Nucleus accumbens (tissue), 56 donors: Measurements from ENCODE around the gene GRK4.

Source experiments
- DNase-seq, 56 donors: peaks; one replicate each; lab custom pipeline; 2025; lab: John Stamatoyannopoulos, UW

The GRK4 gene

DNA sequence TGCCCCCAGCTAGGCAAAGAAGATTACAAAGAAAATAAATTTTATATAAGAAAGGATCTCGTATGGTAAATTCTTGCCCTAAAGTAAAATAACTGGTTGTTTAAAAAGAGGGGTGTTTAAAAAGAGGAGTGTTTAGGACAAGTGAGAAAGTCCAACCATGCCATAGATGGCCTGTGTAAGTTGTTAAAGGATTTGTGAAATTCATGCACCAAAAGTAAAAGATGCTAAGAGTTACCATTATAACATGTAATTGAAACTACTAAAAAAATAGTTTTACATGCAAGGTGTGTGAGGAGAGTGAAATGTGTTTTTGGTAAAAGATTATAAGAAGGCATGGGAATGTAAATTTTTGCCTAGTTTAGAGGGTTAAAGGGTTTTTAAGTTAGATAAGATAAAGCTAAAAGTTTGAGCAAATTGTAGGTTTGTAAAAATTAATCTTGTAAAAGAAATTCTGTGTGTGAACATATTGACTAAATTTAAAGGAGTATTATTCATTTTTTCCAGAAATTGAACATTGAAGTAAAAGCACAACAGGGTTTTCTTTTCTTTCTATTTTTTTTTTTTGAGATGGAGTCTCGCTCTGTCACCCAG, 90.9 kb downstream of the GRK4 start:
- no peak for DNase-seq

DNA sequence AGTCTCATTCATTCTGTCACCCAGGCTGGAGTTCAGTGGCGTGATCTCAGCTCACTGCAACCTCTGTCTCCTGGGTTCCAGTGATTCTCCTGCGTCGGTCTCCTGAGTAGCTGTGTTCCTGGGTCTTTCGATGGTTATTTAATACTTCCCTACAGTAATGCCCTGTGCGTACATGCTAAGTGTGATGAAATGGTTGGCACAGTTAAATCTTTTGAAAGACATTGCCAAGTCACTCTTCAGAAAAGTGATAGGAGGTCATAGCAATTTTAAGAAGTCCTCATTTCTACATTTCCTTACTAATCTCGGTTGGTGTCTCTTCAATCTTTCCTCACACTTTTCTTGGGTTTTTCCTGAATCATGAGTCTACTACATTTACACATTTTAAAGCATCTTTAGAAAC, 96.6 kb downstream of the GRK4 start:
- no peak for DNase-seq

DNA sequence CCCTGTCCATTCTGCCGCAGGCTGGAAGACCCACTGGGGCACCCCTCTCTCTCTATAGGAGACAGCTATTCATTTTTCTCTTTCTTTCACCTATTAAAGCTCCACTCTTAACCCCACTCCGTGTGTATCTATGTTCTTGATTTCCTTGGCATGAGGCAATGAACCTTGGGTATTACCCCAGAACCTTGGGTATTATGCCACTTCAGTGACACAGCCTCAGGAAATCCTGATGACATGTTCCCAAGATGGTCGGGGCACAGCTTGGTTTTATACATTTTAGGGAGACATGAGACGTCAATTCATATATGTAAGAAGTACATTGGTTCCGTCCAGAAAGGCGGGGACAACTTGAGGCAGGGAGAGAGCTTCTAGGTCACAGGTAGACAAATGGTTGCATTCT, 97.6 kb downstream of the GRK4 start:
- no peak for DNase-seq

DNA sequence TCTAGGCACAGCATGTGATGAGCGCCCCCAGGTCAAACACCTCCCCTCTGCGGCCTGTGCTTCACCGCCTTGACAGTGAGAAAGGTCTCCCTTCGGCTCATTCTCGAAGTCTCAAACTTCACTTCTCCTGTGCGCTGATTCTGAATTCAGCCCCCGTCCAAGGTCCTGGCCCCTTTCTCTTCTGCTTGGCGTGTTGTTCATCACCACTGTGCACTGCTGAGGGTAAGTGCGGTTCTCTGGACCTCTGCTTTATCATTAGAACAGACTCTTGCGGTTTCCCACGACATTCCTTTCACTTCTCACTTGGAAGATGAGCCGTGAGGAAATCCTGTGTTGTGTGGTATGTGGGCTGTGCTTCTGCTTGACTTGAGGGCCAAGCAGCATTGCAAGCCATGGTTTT, 99.1 kb downstream of the GRK4 start:
- DNase-seq = no peak

DNA sequence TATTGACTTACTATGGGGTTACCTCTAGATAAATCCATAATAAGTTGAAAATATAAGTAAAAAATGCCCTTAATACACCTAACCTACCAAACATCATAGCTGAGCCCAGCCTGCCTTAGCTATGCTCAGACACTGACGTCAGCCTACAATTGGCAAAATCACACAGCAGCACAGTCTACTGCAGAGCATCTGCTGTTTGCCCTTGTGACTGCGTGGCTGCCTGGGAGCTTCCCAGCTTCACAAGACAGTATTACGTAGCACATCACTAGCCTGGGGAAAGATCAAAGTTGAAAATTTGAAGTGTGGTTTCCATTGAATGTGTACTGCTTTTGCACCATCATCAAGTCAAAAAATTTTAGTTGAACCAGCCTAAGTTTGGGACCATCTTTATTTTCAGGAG, 102.2 kb downstream of the GRK4 start:
- DNase-seq = peak in 1 of 56 donors; percentile 7

DNA sequence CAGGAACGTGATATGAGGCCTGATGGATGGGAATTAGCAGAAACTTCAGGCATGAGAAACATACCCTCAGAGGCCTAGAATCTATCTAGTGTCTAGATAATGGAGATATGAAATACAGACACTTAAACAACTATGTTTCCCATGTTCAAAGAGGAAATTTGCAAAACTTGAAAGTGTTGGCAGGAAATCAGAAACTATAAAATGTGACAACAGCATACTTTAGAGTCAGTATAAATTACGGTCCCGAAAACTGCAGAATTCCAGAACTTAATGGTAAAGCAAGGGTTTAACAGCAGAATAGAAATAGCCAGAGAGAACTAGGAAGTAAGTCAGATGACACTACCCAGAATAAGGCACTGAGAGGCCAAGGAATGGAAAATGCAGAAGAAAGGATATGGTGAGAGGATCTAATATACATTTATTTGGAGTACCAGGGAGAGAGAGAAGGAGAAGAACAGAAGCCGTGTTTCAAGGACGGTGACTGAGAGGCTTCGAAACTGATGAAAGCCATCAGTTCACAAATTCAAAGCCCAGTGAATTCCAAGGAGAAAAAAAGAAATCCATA, 103.5 kb downstream of the GRK4 start:
- no peak for DNase-seq

DNA sequence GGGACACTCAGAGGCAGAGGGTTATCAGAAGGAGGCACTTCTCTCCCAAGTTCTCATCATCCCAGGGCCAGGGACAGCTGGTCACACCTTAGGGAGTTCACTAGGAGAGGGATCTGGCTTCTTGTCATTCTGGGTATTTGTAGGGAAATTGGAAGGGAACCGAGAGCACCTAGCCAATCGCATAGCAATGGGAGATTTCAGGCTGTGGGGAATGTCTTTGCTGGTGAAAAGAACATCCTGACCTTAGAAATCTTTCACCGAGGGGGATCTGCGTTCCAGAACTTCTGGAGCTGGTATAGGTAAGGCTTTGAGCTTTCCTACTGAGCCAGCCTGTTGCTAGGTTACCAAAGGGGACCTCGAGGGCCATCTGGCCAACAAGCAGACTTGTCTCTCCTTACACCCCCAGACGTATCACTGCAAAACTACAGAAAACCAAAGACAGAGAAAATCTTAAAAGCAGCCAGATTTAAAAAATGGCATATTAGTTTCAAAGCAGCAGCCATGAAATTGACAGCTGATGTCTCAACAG, 104.2 kb downstream of the GRK4 start:
- no peak for DNase-seq

DNA sequence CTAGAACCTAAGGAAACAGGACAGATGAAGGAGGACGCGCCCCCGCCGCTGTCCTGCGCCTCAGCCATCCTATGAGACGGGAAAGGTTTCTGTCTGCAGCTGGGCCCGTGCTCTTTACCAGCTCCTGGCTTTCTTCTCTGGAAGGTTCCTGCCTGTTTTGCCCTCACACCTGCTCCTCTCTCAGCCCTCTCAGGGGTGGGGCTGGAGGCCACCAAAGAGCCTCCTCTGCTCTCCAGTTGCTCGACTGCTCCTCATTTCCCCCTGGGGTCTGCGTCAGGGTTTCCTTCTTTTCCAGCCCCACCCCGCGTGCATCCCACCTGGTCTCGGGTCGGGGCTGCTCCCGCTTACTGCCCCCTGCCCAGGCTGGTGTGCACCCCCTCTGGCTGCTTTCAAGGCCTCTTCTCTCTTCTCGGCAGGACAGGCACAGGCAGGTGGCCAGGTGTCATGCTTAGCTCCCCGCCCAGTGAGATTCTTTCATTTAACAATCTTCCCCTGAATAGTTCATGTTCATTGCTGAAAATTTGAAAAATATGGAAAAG, 106.4 kb downstream of the GRK4 start:
- no peak for DNase-seq

DNA sequence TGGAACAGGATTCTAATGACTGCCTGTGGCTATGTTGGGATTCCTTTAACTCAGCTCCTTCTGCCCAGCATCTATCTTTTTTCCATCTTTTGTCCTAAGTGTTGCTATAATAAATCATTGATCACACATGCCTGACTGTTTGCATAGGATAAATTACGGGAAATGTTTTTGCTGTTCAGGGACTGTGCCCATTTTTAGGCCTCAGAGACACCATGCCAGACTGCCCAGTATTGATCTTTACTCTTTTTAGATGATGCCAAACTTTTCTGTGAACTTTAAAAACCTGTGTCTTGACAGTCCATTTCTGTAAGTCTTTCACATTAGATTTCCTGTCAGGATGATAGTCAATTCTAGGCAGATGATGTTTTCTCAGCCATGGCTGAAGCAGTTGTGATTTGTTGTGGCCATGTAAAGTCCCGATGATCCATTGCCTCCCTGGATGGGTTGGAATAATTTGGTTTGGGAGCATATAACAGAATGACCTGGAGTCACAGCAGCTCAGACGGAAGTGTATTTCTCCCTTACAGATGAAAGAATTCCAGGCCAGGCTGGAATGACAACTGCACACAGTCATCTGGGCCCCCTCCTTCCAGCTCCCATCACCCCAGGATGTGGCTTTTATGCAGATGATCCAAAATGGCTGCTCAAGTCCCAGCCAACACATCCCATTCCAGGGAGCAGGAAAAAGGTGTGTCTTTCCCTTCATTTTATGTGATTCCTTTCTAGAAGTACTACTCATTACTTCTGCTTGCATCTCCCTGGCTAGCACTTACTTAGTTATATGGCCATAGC, 107.5 kb downstream of the GRK4 start:
- no peak for DNase-seq

DNA sequence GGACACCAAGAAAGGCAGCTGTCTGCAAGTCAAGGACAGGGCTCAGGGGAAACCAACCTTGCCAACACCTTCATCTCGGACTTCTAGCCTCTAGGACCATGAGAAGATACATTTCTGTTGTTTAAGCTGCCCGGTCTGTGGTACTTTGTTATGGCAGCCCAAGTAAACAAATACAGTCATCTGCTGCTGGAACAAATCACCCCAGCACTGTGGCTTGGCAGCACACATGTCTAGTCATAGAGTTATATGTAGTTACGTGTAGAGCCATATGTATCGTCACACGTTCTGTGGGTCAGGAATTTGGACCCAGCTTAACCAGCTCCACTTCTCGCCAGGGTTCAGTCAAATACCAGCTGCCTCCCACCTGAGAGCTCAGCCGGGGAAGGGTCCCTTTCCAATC, 108.4 kb downstream of the GRK4 start:
- DNase-seq = no peak

DNA sequence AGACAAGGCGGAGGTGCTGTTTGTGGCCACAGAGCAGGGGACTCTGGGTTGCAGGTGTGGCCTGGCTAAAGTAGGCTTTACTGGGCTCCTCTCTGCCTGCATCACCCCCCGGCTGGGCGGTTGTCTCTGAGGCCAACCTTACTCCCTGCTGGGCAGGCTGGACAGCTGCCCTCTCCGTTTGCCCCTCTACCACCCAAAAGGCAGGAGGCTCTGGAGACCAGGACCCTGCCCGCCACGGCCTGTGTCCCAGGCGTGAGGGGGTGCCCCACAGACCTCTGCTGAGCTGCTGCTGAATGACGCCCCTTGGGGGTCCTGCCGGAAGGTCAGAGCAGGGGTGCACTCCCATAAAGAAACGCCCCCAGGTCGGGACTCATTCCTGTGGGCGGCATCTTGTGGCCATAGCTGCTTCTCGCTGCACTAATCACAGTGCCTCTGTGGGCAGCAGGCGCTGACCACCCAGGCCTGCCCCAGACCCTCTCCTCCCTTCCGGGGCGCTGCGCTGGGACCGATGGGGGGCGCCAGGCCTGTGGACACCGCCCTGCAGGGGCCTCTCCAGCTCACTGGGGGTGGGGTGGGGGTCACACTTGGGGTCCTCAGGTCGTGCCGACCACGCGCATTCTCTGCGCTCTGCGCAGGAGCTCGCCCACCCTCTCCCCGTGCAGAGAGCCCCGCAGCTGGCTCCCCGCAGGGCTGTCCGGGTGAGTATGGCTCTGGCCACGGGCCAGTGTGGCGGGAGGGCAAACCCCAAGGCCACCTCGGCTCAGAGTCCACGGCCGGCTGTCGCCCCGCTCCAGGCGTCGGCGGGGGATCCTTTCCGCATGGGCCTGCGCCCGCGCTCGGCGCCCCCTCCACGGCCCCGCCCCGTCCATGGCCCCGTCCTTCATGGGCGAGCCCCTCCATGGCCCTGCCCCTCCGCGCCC, 110.0 kb downstream of the GRK4 start:
- DNase-seq = peak in 7 of 56 donors; percentile 5 to 83 (median 45)

DNA sequence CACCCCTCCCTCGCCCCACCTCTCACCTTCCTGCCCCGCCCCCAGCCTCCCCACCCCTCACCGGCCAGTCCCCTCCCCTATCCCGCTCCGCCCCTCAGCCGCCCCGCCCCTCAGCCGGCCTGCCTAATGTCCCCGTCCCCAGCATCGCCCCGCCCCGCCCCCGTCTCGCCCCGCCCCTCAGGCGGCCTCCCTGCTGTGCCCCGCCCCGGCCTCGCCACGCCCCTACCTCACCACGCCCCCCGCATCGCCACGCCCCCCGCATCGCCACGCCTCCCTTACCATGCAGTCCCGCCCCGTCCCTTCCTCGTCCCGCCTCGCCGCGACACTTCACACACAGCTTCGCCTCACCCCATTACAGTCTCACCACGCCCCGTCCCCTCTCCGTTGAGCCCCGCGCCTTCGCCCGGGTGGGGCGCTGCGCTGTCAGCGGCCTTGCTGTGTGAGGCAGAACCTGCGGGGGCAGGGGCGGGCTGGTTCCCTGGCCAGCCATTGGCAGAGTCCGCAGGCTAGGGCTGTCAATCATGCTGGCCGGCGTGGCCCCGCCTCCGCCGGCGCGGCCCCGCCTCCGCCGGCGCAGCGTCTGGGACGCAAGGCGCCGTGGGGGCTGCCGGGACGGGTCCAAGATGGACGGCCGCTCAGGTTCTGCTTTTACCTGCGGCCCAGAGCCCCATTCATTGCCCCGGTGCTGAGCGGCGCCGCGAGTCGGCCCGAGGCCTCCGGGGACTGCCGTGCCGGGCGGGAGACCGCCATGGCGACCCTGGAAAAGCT, 110.9 kb downstream of the GRK4 start, which contains the start of the genes HTT and HTT-AS:
TSS of gene HTT (plus strand) at position 604 of the 768 bp plus-strand sequence. CDS start at position 749, 145 bp downstream.
TSS of gene HTT-AS (minus strand) at position 461 of the 768 bp plus-strand sequence.
- peak; percentile 86 to 100 (median 98) for DNase-seq

DNA sequence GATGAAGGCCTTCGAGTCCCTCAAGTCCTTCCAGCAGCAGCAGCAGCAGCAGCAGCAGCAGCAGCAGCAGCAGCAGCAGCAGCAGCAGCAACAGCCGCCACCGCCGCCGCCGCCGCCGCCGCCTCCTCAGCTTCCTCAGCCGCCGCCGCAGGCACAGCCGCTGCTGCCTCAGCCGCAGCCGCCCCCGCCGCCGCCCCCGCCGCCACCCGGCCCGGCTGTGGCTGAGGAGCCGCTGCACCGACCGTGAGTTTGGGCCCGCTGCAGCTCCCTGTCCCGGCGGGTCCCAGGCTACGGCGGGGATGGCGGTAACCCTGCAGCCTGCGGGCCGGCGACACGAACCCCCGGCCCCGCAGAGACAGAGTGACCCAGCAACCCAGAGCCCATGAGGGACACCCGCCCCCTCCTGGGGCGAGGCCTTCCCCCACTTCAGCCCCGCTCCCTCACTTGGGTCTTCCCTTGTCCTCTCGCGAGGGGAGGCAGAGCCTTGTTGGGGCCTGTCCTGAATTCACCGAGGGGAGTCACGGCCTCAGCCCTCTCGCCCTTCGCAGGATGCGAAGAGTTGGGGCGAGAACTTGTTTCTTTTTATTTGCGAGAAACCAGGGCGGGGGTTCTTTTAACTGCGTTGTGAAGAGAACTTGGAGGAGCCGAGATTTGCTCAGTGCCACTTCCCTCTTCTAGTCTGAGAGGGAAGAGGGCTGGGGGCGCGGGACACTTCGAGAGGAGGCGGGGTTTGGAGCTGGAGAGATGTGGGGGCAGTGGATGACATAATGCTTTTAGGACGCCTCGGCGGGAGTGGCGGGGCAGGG, 111.7 kb downstream of the GRK4 start:
- peak in 32 of 56 donors; percentile 3 to 57 (median 27) for DNase-seq

DNA sequence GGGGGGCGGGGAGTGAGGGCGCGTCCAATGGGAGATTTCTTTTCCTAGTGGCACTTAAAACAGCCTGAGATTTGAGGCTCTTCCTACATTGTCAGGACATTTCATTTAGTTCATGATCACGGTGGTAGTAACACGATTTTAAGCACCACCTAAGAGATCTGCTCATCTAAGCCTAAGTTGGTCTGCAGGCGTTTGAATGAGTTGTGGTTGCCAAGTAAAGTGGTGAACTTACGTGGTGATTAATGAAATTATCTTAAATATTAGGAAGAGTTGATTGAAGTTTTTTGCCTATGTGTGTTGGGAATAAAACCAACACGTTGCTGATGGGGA, 112.2 kb downstream of the GRK4 start:
- DNase-seq = no peak

DNA sequence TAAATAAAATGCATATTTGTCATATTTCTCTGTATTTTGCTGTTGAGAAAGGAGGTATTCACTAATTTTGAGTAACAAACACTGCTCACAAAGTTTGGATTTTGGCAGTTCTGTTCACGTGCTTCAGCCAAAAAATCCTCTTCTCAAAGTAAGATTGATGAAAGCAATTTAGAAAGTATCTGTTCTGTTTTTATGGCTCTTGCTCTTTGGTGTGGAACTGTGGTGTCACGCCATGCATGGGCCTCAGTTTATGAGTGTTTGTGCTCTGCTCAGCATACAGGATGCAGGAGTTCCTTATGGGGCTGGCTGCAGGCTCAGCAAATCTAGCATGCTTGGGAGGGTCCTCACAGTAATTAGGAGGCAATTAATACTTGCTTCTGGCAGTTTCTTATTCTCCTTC, 114.4 kb downstream of the GRK4 start:
- no peak for DNase-seq

DNA sequence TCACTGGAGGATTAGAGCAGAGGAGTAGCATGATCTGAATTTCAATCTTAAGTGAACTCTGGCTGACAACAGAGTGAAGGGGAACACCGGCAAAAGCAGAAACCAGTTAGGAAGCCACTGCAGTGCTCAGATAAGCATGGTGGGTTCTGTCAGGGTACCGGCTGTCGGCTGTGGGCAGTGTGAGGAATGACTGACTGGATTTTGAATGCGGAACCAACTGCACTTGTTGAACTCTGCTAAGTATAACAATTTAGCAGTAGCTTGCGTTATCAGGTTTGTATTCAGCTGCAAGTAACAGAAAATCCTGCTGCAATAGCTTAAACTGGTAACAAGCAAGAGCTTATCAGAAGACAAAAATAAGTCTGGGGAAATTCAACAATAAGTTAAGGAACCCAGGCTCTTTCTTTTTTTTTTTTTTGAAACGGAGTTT, 116.3 kb downstream of the GRK4 start:
- DNase-seq = no peak

DNA sequence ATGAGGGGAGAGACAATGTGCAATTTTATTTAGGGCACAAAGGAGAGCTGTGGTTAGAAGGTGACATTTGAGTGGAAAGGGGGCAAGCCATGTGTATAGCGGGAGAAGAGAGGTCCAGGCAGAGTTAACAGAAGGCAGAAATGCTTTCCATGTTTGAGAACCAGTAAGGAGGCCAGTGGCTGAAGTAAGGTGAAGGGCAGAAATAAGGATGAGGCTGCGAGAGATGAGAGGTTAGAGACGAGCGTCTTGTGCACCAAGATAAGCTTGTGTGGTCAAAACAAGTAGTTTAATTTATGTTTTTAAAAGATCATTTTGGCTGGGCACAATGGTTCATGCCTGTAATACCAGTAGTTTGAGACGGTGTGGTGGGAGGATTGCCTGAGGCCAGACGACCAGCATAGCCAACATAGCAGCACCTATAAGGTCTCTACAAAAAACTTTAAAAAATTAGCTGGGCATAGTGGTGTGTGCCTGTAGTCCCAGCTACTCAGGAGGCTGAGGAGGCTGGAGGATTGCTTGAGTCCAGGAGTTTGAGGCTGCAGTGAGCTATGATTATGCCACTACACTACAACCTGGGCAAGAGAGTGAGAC, 119.6 kb downstream of the GRK4 start:
- DNase-seq = no peak

DNA sequence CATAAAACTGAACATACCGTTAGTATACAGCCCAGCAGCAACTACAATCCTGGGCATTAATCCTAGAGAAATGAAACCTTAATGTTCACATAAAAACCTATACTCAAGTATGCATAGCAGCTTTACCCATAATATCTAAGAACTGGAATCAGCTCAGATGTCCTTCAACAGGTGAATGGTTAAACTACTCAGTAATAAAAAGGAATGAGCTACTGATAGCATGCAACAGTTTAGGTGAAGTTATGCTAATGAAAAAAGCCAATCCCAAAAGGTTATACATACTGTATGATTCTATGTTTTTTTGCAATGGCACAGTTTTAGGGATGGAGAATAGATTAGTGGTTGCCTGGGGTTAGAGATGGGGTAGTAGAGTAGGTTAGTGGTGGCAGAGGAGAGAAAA, 120.4 kb downstream of the GRK4 start:
- DNase-seq = no peak
